Fibroblast of mammary gland (primary cell): ENCODE measurements around the gene PRR14L.

Experiments
- DNase-seq: peaks from one replicate; pipeline ENCODE4 v3.0.0-alpha.2; 2010; ENCODE audit warnings: low read depth
- H3K4me3 ChIP-seq: 2 replicates; pipeline ENCODE4 v1.5.1; 2011; ENCODE audit warnings: low read depth, mild to moderate bottlenecking, low read length, moderate library complexity; ENCODE audit not compliant: control insufficient read depth
- TF ChIP-seq, protein P1 (sequence below): conservative IDR thresholded peaks from 2 replicates; pipeline ENCODE4 v1.5.1; 2011; ENCODE audit warnings: low read depth, low read length, inconsistent platforms; ENCODE audit not compliant: control insufficient read depth, insufficient read depth

PRR14L gene

GRCh38 chr22:31653944-31654343, 96.0 kb downstream of the PRR14L start:
- TF ChIP-seq, protein P1, sequence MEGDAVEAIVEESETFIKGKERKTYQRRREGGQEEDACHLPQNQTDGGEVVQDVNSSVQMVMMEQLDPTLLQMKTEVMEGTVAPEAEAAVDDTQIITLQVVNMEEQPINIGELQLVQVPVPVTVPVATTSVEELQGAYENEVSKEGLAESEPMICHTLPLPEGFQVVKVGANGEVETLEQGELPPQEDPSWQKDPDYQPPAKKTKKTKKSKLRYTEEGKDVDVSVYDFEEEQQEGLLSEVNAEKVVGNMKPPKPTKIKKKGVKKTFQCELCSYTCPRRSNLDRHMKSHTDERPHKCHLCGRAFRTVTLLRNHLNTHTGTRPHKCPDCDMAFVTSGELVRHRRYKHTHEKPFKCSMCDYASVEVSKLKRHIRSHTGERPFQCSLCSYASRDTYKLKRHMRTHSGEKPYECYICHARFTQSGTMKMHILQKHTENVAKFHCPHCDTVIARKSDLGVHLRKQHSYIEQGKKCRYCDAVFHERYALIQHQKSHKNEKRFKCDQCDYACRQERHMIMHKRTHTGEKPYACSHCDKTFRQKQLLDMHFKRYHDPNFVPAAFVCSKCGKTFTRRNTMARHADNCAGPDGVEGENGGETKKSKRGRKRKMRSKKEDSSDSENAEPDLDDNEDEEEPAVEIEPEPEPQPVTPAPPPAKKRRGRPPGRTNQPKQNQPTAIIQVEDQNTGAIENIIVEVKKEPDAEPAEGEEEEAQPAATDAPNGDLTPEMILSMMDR, result no peak
- DNase-seq, result no peak
- no peak overlapping the region for H3K4me3 ChIP-seq

- TF ChIP-seq, protein P1, result no peak
- no peak for DNase-seq
- no peak overlapping the region for H3K4me3 ChIP-seq
These were observed 96.8 kb downstream of the PRR14L start for GRCh38 chr22:31652911-31653684.

DNA sequence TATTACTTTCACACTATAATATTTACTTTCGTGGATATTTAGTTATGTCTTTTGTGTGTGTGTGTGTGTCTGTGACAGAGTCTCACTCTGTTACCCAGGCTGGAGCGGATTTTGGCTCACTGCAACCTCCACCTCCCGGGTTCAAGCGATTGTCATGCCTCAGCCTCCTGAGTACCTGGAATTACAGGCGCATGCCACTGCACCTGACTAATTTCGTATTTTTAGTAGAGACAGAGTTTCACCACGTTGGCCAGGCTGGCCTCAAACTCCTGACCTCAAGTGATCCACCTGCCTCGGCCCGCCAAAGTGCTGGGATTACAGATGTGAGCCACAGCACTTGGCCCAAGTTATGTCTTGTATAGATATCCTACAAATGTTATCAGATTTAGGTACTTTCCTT, 97.8 kb downstream of the PRR14L start:
- no peak for DNase-seq
- TF ChIP-seq, protein P1, result no peak
- no peak overlapping the region for H3K4me3 ChIP-seq

DNA sequence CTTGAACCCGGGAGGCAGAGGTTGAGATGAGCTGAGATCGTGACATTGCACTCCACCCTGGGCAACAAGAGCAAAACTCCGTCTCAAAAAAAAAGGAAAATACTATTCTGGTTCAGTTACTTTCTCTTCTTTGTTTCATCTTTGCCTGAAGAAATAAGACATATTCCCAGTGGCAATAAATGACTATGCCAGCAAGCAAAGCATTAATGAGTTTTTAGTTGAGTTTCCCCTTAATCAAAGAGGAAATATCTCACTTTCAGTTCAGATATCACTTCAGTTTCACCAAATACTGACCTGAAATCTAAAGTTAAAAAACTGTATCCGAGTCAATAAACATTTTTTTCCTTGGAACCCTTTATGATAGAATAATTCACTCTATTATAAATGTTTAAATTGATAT, 98.3 kb downstream of the PRR14L start:
- TF ChIP-seq, protein P1, result no peak
- DNase-seq, result no peak
- no peak overlapping the region for H3K4me3 ChIP-seq

DNA sequence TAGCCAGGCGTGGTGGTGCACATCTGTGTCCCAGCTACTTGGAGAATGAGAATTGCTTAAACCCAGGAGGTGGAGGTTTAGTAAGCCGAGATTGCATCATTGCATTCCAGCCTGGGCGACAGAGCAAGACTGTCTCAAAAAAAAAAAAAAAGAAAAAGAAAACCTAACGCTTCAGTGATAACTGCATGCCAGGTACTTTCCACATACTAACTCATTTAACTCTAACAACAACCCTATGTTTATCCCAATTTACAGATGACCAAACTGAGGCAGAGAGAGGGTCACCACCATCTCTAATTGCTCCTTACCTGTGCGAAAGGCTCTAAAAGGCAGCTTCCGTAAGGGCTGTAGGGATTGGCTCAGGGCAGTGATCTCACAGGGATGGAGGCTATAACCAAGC, 99.5 kb downstream of the PRR14L start:
- peak; percentile 85 for DNase-seq
- TF ChIP-seq, protein P1, result no peak
- no peak overlapping the region for H3K4me3 ChIP-seq

DNA sequence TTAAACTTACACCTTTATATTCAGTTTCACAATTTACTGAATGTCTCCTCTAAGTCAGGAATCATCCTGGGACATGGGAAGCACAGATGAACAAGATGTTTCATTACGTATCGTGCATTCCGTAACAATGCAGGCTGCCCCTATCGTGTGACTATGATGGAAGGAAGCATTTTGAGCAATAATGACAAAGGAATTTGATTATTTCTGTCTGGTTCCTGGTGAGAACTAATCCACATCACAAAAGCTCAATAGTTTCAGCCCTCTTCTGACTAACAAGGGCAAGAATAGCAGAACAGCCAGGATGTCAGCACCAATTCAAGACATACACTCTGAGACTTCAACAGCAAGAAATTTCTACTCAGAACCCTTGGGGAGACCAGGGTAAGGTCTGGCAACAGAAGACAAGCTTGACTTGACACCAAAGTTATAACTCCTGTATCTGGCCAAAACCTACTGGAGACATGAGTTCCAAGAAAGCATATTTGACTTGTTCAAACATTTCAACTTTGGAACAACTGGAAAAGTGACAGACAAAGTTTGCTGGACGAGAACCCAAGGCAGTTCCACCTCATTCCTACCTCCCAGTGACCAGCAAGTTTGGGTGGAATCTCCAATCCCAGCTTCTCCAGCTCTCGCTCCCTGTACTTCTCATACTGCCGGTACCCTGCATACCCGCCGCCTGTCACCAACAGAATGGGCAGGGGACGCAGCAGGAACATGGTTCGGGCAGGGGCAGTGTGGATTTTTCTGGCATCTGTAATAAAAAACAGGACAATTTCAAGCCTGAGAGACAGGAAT, 102.2 kb downstream of the PRR14L start:
- TF ChIP-seq, protein P1, result no peak
- no peak overlapping the region for H3K4me3 ChIP-seq
- peak; percentile 90 for DNase-seq
